ENCODE results near the gene ZNRD2. TPM values are rescaled to one million over a fixed set of nuclear protein-coding genes. Genes with fewer than 3 reads are reported as not detected.

ZNRD2 gene
- total RNA-seq, 2 experiments from 2014 or later: 50.7 to 56.4 TPM

DNA sequence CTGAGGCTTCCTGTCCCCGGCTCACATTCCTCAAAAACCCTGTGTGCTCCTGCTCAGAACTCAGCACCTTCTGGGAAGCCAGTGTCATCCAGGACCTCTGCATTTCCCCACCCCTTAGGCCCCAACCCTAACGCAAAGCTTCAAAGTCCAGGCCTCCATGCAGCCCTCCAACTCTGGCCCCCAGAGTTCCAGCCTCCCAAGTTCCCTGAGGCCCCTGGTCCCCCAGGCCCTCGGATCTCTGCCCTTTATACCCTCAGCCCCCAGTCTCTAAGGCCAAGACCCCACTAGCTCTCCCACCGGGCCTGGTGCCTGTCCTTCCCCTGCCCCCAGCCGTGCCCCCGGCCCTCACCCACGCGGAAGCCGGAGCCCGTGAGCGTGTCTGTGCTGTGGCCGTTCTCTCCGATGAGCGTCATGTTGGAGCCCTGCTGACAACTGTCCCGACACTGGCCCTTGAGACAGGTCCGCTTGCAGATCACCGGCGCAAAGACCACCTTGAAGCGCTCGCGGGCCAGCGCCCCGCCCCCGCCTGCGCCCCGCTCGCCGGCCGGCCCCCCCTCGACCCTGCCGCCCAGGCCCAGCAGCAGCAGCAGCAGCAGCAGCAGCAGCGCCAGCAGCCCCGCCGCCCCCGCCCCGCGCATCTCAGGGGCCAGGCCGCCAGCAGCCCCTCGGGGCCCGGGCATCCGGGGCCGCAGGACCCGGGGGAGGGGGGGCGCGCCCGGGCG, 12.8 kb upstream of the ZNRD2 start:
- CTCF ChIA-PET: interaction anchor here (0.7 to 1.2 kb wide), 3 partner anchors 8 to 17 kb away, joined by 3 read pairs; no protein-coding TSS in a partner anchor
- H3K27me3 Mint-ChIP-seq: no peaks in the 10 kb centered on the region
- no peaks in the 10 kb centered on the region for H3K9me3 Mint-ChIP-seq (ENCODE audit: low read depth)
- intact Hi-C loops (cut with DNase I, micrococcal nuclease): no loop called here
- H3K4me3 Mint-ChIP-seq: peak overlapping the region; percentile 77
- DNase-seq: peak; percentile 56
- H3K36me3 Mint-ChIP-seq (ENCODE audit: low read depth): no peaks in the 10 kb centered on the region
- peak overlapping the region; percentile 85 for H3K27ac Mint-ChIP-seq
- H3K4me1 Mint-ChIP-seq: peaks cover 56% of the 10 kb centered on the region
- ATAC-seq: no peak
- POLR2A ChIA-PET: no interaction called here

DNA sequence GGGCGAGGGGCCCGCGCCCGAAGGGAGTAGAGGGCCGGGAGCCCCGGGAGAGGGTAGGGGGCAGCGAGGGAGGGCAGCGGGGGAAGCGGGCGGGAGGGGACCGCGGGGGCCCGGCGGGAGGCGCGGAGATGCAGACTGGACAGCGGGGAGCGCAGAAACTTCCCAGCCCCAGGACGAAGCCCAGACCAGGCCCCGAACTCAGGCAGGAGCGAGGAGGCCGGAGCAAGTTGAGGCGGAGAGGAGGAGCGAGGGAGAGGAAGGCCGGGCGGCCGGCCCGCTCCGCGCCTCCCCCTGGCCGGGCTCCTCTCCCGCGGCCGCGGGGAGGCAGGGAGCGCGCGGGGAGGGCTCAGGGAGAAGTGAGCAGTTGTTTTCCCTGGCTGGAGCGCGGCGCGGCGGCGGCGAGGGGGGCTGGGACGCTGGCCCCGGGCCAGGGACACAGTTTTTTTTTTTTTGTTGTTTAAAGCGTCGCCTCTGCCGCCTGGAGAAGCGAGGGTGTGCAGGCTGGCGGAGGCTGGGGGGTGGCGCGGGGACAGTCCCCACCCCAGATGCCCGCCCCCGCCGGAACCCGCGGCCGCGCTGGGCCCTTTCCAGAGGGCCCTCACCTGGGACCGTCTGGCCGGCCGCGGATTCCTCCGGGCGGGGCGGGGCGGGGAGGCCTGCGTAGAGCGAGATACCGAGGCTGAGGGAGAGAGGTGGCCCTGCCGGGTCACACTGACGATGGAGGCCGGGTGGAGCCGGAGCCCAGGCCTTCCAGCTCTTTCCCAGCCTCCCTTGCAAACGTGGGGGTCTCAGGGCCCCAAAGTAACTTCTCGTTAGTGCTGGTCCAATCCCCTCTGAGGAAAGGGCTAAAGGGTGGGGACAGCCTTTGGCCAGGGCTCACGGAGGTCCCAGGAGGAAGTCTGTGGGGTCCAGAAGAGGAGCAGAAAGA, 12.0 kb upstream of the ZNRD2 start, which contains the start of gene LTBP3:
Gene LTBP3, minus strand, starts transcription at position 358 of the 928 bp plus-strand sequence. CDS start 400 bp downstream, outside the sequence.
- no peaks in the 10 kb centered on the region for H3K27me3 Mint-ChIP-seq
- peaks cover 51% of the 10 kb centered on the region for H3K4me1 Mint-ChIP-seq
- intact Hi-C loops (cut with DNase I, micrococcal nuclease): no loop called here
- H3K4me3 Mint-ChIP-seq: peak within 1 kb of the TSS; percentile 77
- CTCF ChIA-PET: interaction anchor here (0.7 to 1.2 kb wide), 2 partner anchors 8 to 12 kb away, joined by 3 to 4 read pairs; partner anchors contain the start of gene ZNRD2
- peak within 1 kb of the TSS; percentile 85 for H3K27ac Mint-ChIP-seq
- POLR2A ChIA-PET: interaction anchor here (1.4 kb wide), 1 partner anchor 12 kb away, joined by 5 read pairs; the partner anchor contains the start of gene ZNRD2
- peak; percentile 71 for DNase-seq
- H3K9me3 Mint-ChIP-seq (ENCODE audit: low read depth): no peaks in the 10 kb centered on the region
- no peaks in the 10 kb centered on the region for H3K36me3 Mint-ChIP-seq (ENCODE audit: low read depth)
- ATAC-seq: peak; percentile 21

DNA sequence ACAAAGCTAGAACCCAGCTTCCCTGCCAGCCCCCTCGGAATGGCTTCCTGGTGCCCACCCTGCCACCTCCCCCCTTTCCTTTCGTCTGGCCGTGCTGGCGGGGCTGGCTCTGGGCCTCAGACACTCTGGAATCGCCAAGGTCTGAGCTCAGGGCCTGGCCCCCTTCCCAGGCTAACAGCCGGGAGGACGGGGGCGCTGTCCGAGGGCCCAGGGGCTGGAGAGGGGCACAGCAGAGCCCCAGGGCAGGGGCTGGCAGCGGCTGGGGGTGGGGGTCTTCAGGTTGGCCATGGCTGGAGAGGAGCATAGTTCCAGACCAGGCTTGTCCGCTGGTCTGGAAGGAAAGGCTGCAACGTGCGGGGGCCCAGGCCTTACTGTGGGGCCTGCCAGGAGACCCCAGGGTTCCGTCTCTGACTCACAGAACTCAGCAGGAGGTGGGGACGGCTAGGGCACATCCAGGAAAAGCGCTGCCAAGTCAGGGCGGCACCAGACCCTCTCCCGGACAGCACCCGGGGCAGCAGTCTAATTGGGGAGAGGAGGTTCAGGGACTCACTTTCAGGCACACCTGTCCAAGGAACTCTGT, 11.3 kb upstream of the ZNRD2 start:
- DNase-seq (no peak), ATAC-seq (no peak)
- POLR2A ChIA-PET: interaction anchor here (0.5 to 1.4 kb wide), 2 partner anchors 11 to 80 kb away, joined by 5 to 8 read pairs; partner anchors contain the start of gene ZNRD2
- Mint-ChIP-seq H3K9me3 (ENCODE audit: low read depth) (no peaks in the 10 kb centered on the region), H3K4me3 (peak overlapping the region; percentile 77), H3K27ac (peak overlapping the region; percentile 58), H3K4me1 (peaks cover 56% of the 10 kb centered on the region), H3K36me3 (ENCODE audit: low read depth) (no peaks in the 10 kb centered on the region), H3K27me3 (no peaks in the 10 kb centered on the region)
- CTCF ChIA-PET: interaction anchor here (1.2 kb wide), 1 partner anchor 11 kb away, joined by 4 read pairs; the partner anchor contains the start of gene ZNRD2
- intact Hi-C loops (cut with DNase I, micrococcal nuclease): no loop called here

DNA sequence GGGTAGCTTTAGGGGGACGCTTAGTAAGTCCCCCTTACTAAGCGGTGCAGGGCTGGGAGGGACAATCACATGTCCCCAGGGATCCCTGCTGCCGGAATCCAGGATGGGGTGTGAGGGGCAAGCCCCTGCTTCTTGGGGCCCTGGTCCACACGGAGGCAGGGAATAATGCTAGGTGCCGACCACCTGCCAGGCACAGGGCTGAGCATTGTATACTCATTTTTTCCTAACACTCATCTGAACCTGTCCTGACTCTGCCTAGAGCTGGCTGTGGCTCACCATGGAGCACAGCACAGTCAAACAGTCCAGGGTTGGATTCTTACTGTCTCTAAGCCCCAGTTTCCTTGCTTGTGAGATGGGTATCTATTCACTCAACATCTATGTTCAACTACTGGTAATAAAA, 10.7 kb upstream of the ZNRD2 start:
- Mint-ChIP-seq H3K36me3 (ENCODE audit: low read depth) (no peaks in the 10 kb centered on the region), H3K27me3 (no peaks in the 10 kb centered on the region), H3K9me3 (ENCODE audit: low read depth) (no peaks in the 10 kb centered on the region), H3K27ac (no peak overlapping the region), H3K4me3 (no peak overlapping the region), H3K4me1 (peaks cover 52% of the 10 kb centered on the region)
- intact Hi-C loops (cut with DNase I, micrococcal nuclease): no loop called here
- peak; percentile 68 for ATAC-seq
- peak; percentile 60 for DNase-seq
- CTCF ChIA-PET: interaction anchor here (0.6 to 1.4 kb wide), 4 partner anchors 11 to 486 kb away, joined by 3 to 4 read pairs (median 4); partner anchors contain the start of gene ZNRD2
- POLR2A ChIA-PET: interaction anchor here (0.5 to 1.4 kb wide), 2 partner anchors 10 to 80 kb away, joined by 5 to 8 read pairs; partner anchors contain the start of gene ZNRD2

DNA sequence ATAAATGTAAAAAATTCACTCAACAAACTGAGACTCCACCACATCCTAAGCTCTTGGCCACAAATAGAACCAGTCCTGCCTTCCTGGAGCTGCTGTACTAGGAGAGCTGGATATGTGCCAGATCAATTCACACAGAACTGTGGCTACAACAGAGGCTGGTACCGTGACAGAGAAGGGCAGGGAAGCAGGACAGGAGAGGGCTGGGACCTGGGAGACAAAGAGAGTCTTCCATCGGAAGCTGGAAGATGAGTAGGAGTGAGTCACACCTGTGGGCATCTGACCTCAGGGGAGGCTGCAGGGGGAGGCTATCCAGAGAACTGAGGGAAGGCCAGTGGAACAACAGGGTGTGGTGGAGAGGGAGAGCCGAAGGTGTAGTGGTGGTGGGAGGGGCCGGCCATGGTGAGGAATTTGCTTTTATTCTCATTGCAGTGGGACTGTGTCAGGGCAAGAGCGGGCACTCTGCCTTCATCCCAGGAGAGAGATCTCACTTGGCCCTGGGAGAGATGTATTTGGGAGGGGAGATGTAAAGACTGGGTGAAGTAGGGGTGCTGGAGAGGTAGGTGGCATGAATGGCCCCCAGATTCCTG, 10.2 kb upstream of the ZNRD2 start:
- Mint-ChIP-seq H3K4me3 (no peak overlapping the region), H3K4me1 (peaks cover 51% of the 10 kb centered on the region), H3K9me3 (ENCODE audit: low read depth) (no peaks in the 10 kb centered on the region), H3K27me3 (no peaks in the 10 kb centered on the region), H3K27ac (peak overlapping the region; percentile 30), H3K36me3 (ENCODE audit: low read depth) (no peaks in the 10 kb centered on the region)
- ATAC-seq (peak; percentile 8), DNase-seq (no peak)
- intact Hi-C loops (cut with DNase I, micrococcal nuclease): no loop called here
- CTCF ChIA-PET: interaction anchor here (0.6 to 1.4 kb wide), 6 partner anchors 10 to 486 kb away, joined by 3 to 6 read pairs (median 4); partner anchors contain the start of genes FAM89B and ZNRD2
- POLR2A ChIA-PET: interaction anchor here (0.6 to 1.4 kb wide), 2 partner anchors 10 to 784 kb away, joined by 3 to 5 read pairs; partner anchors contain the start of gene ZNRD2

DNA sequence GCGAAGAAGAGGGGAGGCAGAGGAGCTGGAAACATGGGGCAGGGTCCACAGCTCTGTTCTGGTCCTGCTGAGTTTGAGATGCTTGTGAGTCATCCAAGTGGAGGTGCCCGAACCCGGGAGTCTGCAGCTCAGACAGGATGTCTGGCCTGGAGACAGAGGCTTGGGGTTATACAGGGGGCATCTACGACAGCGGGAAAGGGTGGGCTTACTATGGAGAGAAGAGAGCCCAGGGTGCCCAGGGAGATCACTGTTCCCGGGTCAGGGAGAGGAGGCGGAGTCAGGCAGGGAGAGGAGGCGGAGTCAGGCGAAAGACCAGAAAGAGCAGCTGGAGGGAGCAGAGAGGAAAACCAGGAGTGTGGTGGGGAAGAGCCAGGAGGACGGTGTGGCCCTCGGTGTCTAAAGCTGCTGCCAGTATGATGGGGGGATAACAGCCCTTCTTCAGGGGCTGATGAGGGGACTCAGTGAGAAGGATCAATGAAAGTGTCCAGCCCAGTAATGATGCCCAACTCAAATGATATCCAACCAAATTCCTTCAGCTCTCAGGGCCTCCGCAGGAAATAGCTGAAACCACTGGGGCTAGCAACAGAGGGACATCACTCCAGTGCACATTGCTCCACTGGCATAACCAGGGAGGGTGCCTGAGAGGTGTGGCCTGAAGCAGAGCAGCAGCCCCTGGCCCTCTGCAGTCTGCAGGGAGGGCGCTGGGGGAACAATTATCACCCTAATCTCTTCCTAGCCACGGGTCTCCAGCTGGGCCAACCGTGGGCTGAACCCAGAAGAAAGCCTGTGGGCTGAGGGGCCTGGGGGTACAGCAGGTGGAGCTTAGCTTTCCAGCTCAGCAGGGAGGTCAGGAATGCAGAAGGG, 9.5 kb upstream of the ZNRD2 start:
- DNase-seq: no peak
- ChIA-PET POLR2A (interaction anchor here (0.6 kb wide), 2 partner anchors 243 to 785 kb away, joined by 3 read pairs; no protein-coding TSS in a partner anchor), CTCF (interaction anchor here (1.0 to 1.4 kb wide), 4 partner anchors 11 to 27 kb away, joined by 3 to 6 read pairs (median 4); partner anchors contain the start of gene FAM89B)
- intact Hi-C loops (cut with DNase I, micrococcal nuclease): no loop called here
- H3K4me1 Mint-ChIP-seq: peaks cover 51% of the 10 kb centered on the region
- no peaks in the 10 kb centered on the region for H3K27me3 Mint-ChIP-seq
- no peak overlapping the region for H3K4me3 Mint-ChIP-seq
- no peak for ATAC-seq
- no peaks in the 10 kb centered on the region for H3K9me3 Mint-ChIP-seq (ENCODE audit: low read depth)
- peak overlapping the region; percentile 26 for H3K27ac Mint-ChIP-seq
- H3K36me3 Mint-ChIP-seq (ENCODE audit: low read depth): peaks cover 2% of the 10 kb centered on the region

DNA sequence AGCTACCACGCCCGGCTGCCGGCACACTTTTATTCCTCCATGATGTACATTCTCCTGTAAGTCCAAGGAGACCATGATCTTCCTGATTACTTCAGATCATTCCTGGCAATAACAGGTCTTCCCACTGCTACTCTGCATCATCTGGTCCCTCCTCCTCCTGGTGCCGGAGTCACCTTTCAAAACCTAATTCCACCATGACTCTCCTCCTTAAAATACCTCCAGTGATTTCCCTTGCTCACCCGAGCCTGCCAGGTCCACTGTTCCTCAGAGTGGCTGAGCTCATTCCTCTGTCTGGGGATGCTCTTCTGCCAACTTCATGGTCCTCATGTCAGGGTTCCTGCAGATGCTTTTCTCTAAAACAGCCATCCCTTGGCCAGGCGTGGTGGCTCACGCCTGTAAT, 8.3 kb upstream of the ZNRD2 start:
- intact Hi-C loops (cut with DNase I, micrococcal nuclease): no loop called here
- peaks cover 3% of the 10 kb centered on the region for H3K36me3 Mint-ChIP-seq (ENCODE audit: low read depth)
- peaks cover 51% of the 10 kb centered on the region for H3K4me1 Mint-ChIP-seq
- H3K9me3 Mint-ChIP-seq (ENCODE audit: low read depth): no peaks in the 10 kb centered on the region
- H3K27me3 Mint-ChIP-seq: no peaks in the 10 kb centered on the region
- H3K4me3 Mint-ChIP-seq: no peak overlapping the region
- DNase-seq (no peak), ATAC-seq (no peak)
- POLR2A ChIA-PET: no interaction called here
- H3K27ac Mint-ChIP-seq: no peak overlapping the region
- CTCF ChIA-PET: interaction anchor here (1.4 kb wide), 1 partner anchor 16 kb away, joined by 4 read pairs; no protein-coding TSS in a partner anchor

DNA sequence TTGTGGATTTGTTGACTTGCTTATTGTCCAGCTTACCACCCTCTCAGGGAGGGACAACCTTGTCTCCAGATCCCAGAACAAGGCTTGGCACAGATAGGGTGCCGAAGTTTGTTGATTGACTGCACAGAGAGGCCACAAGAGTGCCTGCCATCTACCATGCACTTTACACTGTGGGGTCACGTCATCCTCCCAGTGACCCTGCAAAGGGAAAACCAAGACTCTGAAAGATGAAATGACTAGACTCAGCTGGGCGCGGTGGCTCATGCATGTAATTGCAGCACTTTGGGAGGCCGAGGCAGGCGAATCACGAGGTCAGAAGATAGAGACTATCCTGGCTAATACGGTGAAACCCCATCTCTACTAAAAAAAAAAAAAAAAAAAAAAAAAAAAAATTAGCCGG, 7.5 kb upstream of the ZNRD2 start:
- Mint-ChIP-seq H3K27me3 (no peaks in the 10 kb centered on the region), H3K4me3 (no peak overlapping the region), H3K27ac (no peak overlapping the region), H3K4me1 (peaks cover 48% of the 10 kb centered on the region), H3K36me3 (ENCODE audit: low read depth) (peaks cover 3% of the 10 kb centered on the region), H3K9me3 (ENCODE audit: low read depth) (no peaks in the 10 kb centered on the region)
- CTCF ChIA-PET: interaction anchor here (0.6 to 1.4 kb wide), 5 partner anchors 10 to 1753 kb away, joined by 3 to 4 read pairs (median 4); partner anchors contain the start of gene FAM89B
- DNase-seq (peak; percentile 49), ATAC-seq (no peak)
- POLR2A ChIA-PET: interaction anchor here (0.6 kb wide), 2 partner anchors 91 to 1140 kb away, joined by 5 to 7 read pairs; no protein-coding TSS in a partner anchor
- intact Hi-C loops (cut with DNase I, micrococcal nuclease): no loop called here

DNA sequence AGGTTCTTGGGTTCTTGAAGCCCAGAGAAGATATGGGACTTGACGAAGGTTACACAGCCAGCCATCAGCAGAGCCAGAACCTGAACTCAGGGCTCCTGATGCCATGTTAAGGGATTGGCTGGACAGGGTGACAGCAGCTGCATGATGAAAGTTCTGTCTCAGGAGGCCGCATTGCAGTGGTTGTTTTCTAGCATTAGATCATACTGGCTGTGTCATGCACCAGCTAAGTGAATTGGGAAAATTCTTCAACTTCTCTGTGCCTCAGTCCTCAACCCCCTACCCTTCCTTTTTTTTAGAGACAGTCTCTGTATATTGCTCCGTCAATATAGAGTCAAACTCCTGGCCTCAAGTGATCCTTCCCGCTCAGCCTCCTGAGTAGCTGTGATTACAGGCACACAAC, 6.7 kb upstream of the ZNRD2 start:
- intact Hi-C loops (cut with DNase I, micrococcal nuclease): no loop called here
- peaks cover 54% of the 10 kb centered on the region for H3K4me1 Mint-ChIP-seq

More for the DNA sequence above, 6.7 kb upstream of the ZNRD2 start:
- no peaks in the 10 kb centered on the region for H3K9me3 Mint-ChIP-seq (ENCODE audit: low read depth)
- no peak overlapping the region for H3K4me3 Mint-ChIP-seq
- CTCF ChIA-PET: interaction anchor here (0.6 to 1.4 kb wide), 5 partner anchors 9 to 144 kb away, joined by 3 to 4 read pairs (median 4); partner anchors contain the start of gene FAM89B
- peaks cover 8% of the 10 kb centered on the region for H3K36me3 Mint-ChIP-seq (ENCODE audit: low read depth)
- ATAC-seq: no peak
- H3K27me3 Mint-ChIP-seq: no peaks in the 10 kb centered on the region
- H3K27ac Mint-ChIP-seq: peak overlapping the region; percentile 65
- POLR2A ChIA-PET: interaction anchor here (0.6 kb wide), 1 partner anchor 92 kb away, joined by 7 read pairs; no protein-coding TSS in a partner anchor
- DNase-seq: no peak

Measured in activated CD4-positive, alpha-beta T cell treated with anti-CD3 and anti-CD28 coated beads for 36 hours (primary cell).